HEK293T (cell line): ENCODE results near the gene MORN3.
"Not testable (repeated sequence)": the region's sequence is repeated elsewhere in the genome, so short reads cannot be mapped to it uniquely, and the experiment has no call there.

Experiments used
- CTCF ChIA-PET: fragments of 350-600 bp; formaldehyde crosslinking; extraction: SDS; loops from one replicate; lab custom pipeline; 2021; ENCODE audit warnings: antibody characterized with exemption, inconsistent platforms; lab: Yijun Ruan, JAX
- POLR2A ChIA-PET: fragments of 350-600 bp; formaldehyde crosslinking; extraction: SDS; loops from one replicate; lab custom pipeline; 2020; ENCODE audit warnings: antibody characterized with exemption, inconsistent platforms; lab: Yijun Ruan, JAX
- DNase-seq: peaks from one replicate; pipeline ENCODE4 v3.0.0; 2012; ENCODE audit warnings: mixed read lengths; ENCODE audit errors: extremely low spot score
- ARNT ChIP-seq: fragments of 450-650 bp; IDR thresholded peaks from 2 replicates; pipeline ENCODE4 v1.6.1; 2017; ENCODE audit warnings: mild to moderate bottlenecking
- BHLHE40 ChIP-seq: fragments of 450-650 bp; IDR thresholded peaks from 2 replicates; pipeline ENCODE4 v1.6.1; 2016; ENCODE audit warnings: mild to moderate bottlenecking, moderate library complexity, borderline replicate concordance
- CTBP1 ChIP-seq: fragments of 450-650 bp; IDR thresholded peaks from 2 replicates; pipeline ENCODE4 v1.6.1; 2016; ENCODE audit warnings: borderline replicate concordance
- ELF4 ChIP-seq: fragments of 450-650 bp; IDR thresholded peaks from 2 replicates; pipeline ENCODE4 v1.6.1; 2017; ENCODE audit warnings: antibody characterized with exemption
- FOXA1 ChIP-seq: fragments of 450-650 bp; IDR thresholded peaks from 2 replicates; pipeline ENCODE4 v1.6.1; 2016; ENCODE audit warnings: mild to moderate bottlenecking
- FOXK2 ChIP-seq: fragments of 450-650 bp; IDR thresholded peaks from 2 replicates; pipeline ENCODE4 v1.6.1; 2016; ENCODE audit warnings: mild to moderate bottlenecking
- FOXM1 ChIP-seq: fragments of 450-650 bp; IDR thresholded peaks from 2 replicates; pipeline ENCODE4 v1.6.1; 2017; ENCODE audit warnings: mild to moderate bottlenecking, borderline replicate concordance
- HDGF ChIP-seq: fragments of 450-650 bp; IDR thresholded peaks from 2 replicates; pipeline ENCODE4 v1.6.1; 2017; ENCODE audit warnings: antibody characterized with exemption, borderline replicate concordance
- L3MBTL2 ChIP-seq: fragments of 450-650 bp; conservative IDR thresholded peaks from 2 replicates; pipeline ENCODE4 v1.6.1; 2016; ENCODE audit warnings: mild to moderate bottlenecking
- LEF1 ChIP-seq: fragments of 450-650 bp; IDR thresholded peaks from 2 replicates; pipeline ENCODE4 v1.6.1; 2017; ENCODE audit warnings: mild to moderate bottlenecking, borderline replicate concordance
- NFRKB ChIP-seq: fragments of 450-650 bp; IDR thresholded peaks from 2 replicates; pipeline ENCODE4 v1.6.1; 2016; ENCODE audit warnings: mild to moderate bottlenecking, moderate library complexity
- SP1 ChIP-seq: fragments of 450-650 bp; IDR thresholded peaks from 2 replicates; pipeline ENCODE4 v1.6.1; 2017
- SUZ12 ChIP-seq: fragments of 450-650 bp; IDR thresholded peaks from 2 replicates; pipeline ENCODE4 v1.6.1; 2016; ENCODE audit warnings: mild to moderate bottlenecking
- TARDBP ChIP-seq: fragments of 450-650 bp; IDR thresholded peaks from 2 replicates; pipeline ENCODE4 v1.6.1; 2016
- ZNF384 ChIP-seq: fragments of 450-650 bp; IDR thresholded peaks from 2 replicates; pipeline ENCODE4 v1.6.1; 2016
- TF ChIP-seq, protein P1 (sequence below): fragments of 450-650 bp; IDR thresholded peaks from 2 replicates; pipeline ENCODE4 v1.6.1; 2016

The MORN3 gene

DNA sequence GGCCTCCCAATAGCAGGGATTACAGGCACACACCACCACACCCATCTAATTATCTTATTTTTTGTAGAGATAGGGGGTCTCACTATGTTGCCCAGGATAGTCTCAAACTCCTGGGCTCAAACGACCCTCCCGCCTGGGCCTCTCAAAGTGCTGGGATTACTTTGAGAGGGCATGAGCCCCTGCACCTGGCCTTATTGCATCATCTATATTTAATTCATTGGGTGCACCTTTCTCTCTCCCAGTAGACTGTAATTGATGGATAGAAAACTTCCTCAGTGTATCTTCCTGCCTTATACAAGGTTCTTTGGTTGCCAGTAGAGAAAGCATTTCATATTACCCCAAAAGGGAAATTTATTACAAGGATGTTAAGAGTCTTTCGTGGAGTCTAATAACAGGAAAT is 8.9 kb upstream of the MORN3 start:
- no peak for DNase-seq
- no peak for TF ChIP-seq ZNF384
- no peak for TF ChIP-seq FOXM1
- no peak for TF ChIP-seq TARDBP
- no peak for TF ChIP-seq ARNT
- no peak for TF ChIP-seq HDGF
- TF ChIP-seq SP1 = no peak
- no peak for TF ChIP-seq FOXA1
- no peak for TF ChIP-seq NFRKB
- POLR2A ChIA-PET = interaction anchor here (1.2 kb wide), 1 partner anchor 51 kb away, joined by 3 read pairs; no protein-coding TSS in a partner anchor
- CTCF ChIA-PET = no interaction called here

DNA sequence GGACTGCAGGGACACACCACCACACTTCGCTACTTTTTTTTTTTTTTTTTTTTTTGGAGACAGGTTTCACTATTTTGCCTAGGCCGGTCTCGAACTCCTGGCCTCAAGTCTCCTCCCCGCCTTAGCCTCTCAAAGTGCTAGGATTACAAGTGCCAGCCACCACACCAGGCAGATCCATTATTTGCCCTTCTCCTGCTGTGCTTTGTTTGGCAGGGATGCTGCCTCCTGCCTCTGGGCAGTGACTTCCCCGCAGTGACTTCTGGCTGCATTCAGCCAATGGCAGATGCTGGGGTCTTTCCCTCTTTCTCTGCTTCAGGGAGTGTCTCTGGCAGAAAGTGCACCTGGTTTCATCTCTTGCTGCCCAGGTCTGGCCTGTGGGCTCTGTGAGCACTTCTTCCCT is 6.7 kb upstream of the MORN3 start:
- POLR2A ChIA-PET = no interaction called here
- DNase-seq = no peak
- CTCF ChIA-PET = interaction anchor here (0.6 kb wide), 1 partner anchor 233 kb away, joined by 4 read pairs; no protein-coding TSS in a partner anchor
- TF ChIP-seq ARNT (no peak), ELF4 (no peak), FOXA1 (no peak), HDGF (no peak), FOXK2 (no peak), CTBP1 (no peak), FOXM1 (no peak), BHLHE40 (no peak), LEF1 (no peak), ZNF384 (no peak), SP1 (no peak), SUZ12 (no peak), NFRKB (no peak), L3MBTL2 (no peak), TARDBP (no peak)
- TF ChIP-seq, protein P1, sequence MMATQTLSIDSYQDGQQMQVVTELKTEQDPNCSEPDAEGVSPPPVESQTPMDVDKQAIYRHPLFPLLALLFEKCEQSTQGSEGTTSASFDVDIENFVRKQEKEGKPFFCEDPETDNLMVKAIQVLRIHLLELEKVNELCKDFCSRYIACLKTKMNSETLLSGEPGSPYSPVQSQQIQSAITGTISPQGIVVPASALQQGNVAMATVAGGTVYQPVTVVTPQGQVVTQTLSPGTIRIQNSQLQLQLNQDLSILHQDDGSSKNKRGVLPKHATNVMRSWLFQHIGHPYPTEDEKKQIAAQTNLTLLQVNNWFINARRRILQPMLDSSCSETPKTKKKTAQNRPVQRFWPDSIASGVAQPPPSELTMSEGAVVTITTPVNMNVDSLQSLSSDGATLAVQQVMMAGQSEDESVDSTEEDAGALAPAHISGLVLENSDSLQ = no peak

GRCh38 chr12:121673013-121673511 is 3.6 kb upstream of the MORN3 start:
- CTCF ChIA-PET = no interaction called here
- DNase-seq = no peak
- POLR2A ChIA-PET = interaction anchor here (1.1 to 1.5 kb wide), 3 partner anchors 9 to 45 kb away, joined by 3 to 7 read pairs (median 4); no protein-coding TSS in a partner anchor
- TF ChIP-seq SUZ12 (no peak), BHLHE40 (no peak), FOXM1 (no peak), LEF1 (no peak), ELF4 (no peak), ZNF384 (no peak), TARDBP (no peak), L3MBTL2 (no peak), NFRKB (no peak), SP1 (no peak), CTBP1 (no peak), FOXK2 (no peak), ARNT (no peak), HDGF (no peak)
- TF ChIP-seq, protein P1 = no peak

- DNase-seq = no peak
- POLR2A ChIA-PET = interaction anchor here (0.9 to 2.1 kb wide), 2 partner anchors 42 to 116 kb away, joined by 6 to 11 read pairs; partner anchors contain the start of gene ORAI1
- TF ChIP-seq, protein P1 = no peak
- no peak for TF ChIP-seq SP1
- TF ChIP-seq FOXA1 = no peak
- no peak for TF ChIP-seq HDGF
- CTCF ChIA-PET = interaction anchor here (0.6 to 2.4 kb wide), 11 partner anchors 12 to 176 kb away, joined by 3 to 23 read pairs (median 6); partner anchors contain the start of gene ORAI1
These were observed 519 bp downstream of the MORN3 start for GRCh38 chr12:121668750-121669520.

- DNase-seq, POLR2A ChIA-PET: not testable (repeated sequence)
- CTCF ChIA-PET = interaction anchor here (1.0 kb wide), 1 partner anchor 114 kb away, joined by 3 read pairs; no protein-coding TSS in a partner anchor
These were observed 2.6 kb downstream of the MORN3 start for GRCh38 chr12:121666829-121667228.

DNA sequence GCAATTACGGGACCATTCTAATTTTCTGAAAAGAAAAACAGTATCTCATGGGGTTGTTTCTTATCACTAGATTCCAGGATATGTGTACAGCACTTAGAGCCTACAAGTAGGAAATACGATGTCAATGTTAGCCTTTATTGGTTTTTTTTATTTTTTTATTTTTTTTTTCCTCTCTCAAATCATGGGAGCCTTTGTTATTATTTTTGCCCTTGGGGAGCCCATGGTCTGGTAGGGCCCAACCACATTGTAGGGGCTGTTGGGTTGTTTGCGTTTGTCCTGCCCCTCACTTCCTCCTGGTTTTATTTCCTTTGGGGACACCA is 5.9 kb downstream of the MORN3 start:
- no peak for TF ChIP-seq NFRKB
- peak; percentile 90 for TF ChIP-seq ZNF384
- CTCF ChIA-PET = no interaction called here
- POLR2A ChIA-PET = interaction anchor here (1.0 to 1.4 kb wide), 8 partner anchors 9 to 104 kb away, joined by 3 to 7 read pairs (median 3); partner anchors contain the start of gene ORAI1

DNA sequence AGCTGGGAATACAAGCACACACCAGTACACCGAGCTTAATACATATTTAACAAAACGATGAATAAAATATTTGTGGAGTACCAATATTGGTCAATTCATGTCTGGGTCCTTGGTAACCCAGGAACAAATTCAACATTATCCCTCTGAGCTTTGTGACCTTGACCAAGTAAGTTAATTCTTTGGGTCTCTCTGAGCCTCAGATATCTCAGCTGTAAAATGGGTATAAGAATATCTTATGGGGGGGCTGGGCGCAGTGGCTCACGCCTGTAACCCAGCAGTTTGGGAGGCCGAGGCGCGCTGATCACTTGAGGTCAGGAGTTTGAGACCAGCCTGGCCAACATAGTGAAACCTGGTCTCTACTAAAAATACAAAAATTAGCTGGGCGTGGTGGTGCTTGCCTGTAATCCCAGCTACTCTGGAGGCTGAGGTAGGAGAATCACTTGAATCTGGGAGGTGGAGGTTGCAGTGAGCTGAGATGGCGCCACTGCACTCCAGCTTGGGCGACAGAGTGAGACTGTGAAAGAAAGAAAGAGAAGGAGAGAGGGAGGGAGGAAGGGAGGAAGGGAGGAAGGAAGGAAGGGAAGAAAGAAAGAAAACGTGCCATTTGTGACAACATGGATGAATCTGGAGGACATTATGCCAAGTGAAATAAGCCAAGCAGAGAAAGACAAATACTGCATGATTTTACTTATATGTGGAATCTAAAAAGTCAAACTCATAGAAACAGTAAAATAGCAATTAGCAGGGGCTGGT is 7.9 kb downstream of the MORN3 start:
- CTCF ChIA-PET = interaction anchor here (1.1 kb wide), 1 partner anchor 10 kb away, joined by 3 read pairs; no protein-coding TSS in a partner anchor
- POLR2A ChIA-PET, DNase-seq: not testable (repeated sequence)

More for the DNA sequence above, 5.9 kb downstream of the MORN3 start:
- no peak for DNase-seq
